Stimulated activated CD4-positive, alpha-beta T cell treated with anti-CD3 and anti-CD28 coated beads, Interleukin-2, amount 100 ng/mL, for 4 hours (primary cell): Measurements from ENCODE around the gene GRAMD1A.
A peak's percentile ranks its signal among the peaks of the same experiment; 100 is the strongest.
"Not testable (repeated sequence)": the region's sequence is repeated elsewhere in the genome, so short reads cannot be mapped to it uniquely, and the experiment has no call there.

Experiments used
- DNase-seq: peaks from one replicate; pipeline ENCODE4 v3.0.0-alpha.2; 2020; ENCODE audit warnings: low read depth

GRAMD1A gene

GRCh38 chr19:35004517-35005255 lies 4.6 kb downstream of the GRAMD1A start:
- no peak for DNase-seq

- DNase-seq: no peak
Observed at GRCh38 chr19:35005256-35005977, 5.3 kb downstream of the GRAMD1A start.

DNA sequence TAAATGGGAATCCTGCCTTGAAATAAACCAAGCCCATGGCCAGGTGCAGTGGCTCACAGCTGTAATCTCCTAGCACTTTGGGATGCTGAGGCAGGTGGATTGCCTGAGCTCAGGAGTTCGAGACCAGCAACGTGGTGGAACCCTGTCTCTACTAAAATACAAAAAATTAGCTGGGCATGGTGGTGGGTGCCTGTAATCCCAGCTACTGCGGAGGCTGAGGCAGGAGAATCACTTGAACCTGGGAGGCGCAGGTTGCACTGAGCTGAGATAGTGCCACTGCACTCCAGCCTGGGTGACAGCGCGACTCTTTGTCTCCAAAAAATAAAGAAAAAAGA lies 5.9 kb downstream of the GRAMD1A start:
- not testable (repeated sequence) for DNase-seq

GRCh38 chr19:35006342-35006998 lies 6.3 kb downstream of the GRAMD1A start:
- DNase-seq: no peak

- DNase-seq: no peak
Observed at GRCh38 chr19:35006999-35007365, 6.9 kb downstream of the GRAMD1A start.

- not testable (repeated sequence) for DNase-seq
Observed at GRCh38 chr19:35007427-35007826, 7.3 kb downstream of the GRAMD1A start.

DNA sequence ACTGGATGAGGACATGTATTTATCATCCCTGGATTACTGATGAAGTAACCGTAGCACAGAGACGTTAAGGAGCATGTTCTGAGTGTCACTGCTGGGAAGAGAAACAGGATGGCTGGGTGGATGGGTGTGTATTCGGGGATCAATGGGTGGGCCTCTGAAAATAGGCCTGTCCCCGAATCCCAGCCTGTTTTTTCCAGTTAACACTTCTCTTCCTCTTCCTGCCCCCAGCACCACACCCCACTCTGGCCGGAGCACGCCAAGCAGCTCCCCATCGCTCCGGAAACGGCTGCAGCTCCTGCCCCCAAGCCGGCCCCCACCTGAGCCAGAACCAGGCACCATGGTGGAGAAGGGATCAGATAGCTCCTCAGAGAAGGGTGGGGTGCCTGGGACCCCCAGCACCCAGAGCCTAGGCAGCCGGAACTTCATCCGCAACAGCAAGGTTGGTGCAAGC lies 8.8 kb downstream of the GRAMD1A start:
- DNase-seq: no peak

DNA sequence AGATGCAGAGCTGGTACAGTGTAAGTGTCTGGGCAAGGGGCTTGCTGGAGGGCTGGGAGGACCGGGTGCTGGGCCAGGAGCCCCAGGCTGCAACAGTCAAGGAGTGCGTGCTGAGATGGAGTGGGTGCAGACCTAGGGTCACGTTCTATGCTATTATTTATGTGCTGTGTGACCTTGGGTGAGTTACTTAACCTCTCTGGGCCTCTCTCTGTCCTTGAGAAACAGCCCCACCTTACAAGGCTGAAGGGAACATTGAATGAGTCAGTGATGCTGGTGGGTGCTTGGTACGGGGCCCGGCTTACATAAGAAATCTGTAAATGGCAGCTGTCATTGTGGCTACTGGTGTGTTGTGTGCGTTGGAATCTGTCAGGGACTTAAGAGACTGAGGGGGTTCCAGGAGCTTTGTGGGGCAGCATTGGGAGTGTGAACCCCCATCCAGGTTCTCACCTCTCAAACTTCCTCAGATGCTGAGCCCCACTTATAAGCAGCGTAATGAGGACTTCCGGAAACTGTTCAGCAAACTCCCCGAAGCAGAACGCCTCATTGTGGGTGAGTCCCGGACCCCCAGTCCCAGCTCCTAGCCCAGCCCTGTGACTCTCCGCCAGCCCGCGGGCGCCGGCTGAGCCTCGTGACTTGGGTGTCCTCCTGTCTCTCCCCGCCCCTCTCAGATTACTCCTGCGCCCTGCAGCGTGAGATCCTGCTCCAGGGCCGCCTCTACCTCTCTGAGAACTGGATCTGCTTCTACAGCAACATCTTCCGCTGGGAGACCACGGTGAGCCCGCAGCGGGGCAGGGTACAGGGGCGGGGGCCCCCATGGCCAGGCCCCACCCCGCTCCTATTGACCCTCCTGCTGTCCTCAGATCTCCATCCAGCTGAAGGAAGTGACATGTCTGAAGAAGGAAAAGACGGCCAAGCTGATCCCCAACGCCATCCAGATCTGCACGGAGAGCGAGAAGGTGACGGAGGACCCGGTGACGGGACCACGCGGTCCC lies 9.6 kb downstream of the GRAMD1A start:
- DNase-seq: no peak

DNA sequence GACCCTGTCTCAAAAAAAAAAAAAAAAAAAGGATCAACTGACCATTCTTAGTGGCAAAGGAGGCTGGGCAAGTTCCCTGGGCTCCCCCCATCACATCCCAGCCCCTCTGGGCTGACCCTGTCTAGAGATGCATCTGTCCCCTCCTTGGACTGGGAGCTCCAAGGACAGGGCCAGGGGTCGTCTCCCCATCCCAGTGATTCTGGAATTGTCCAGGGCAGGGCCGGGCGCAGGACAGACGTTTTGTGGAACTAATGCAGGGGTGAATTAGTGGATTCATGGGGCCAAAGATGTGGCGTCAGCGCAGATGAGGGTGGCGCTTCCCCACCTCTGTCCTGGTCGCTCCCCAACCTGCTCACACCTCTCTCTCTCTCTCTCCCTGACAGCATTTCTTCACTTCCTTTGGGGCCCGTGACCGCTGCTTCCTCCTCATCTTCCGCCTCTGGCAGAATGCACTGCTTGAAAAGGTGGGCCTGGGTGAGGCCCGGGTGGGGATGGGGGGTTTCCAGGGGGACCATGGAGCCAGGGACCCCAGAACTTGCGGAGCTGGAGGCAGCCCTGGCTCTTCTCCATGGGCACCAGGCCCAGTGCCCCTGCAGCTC lies 11.1 kb downstream of the GRAMD1A start:
- no peak for DNase-seq

DNA sequence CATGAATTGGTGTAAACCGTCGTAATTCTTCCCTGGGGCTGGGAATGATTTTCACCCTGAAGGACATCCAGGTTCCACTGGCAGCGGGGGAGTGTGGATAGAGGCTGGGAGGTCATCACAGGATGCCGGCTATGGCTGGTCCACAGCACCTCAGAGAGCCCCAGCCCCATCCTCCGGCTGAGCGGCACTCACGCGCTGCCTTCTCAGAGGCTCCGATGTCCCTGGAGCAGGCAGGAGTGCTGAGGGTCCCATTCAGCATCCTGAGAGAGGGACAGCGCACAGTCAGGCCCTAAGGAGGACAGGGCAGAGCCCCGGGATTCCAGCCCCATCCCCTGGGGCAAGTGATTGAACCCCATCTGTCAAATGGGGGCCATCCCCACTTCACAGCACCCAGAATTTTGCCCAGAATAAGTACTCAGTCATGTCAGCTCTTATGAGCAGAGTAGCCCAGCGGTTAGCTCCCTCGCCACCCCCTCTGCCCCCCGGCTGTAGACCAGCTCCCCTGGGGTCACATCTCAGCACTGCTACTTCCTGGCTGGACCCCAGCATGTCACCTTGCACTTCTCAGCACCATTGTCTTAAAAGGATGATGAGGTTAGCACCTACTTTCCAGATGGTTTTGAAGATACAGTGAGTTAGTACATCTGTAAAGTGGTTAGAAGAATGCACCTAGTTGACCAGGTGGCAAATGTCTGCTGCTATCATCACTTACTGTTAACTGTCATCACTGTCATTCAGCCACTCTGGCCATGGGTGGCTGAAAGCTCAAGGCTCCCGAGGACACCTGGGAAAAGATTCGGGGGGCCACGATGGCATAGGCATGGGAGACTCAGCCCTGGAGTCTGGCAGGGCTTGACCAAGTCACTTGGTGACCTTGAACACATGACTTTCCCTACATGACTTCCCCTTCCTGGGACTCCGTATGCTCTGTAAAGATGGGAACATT lies 11.9 kb downstream of the GRAMD1A start:
- DNase-seq: no peak

GRCh38 chr19:35013041-35013819 lies 13.1 kb downstream of the GRAMD1A start:
- DNase-seq: peak; percentile 62

- no peak for DNase-seq
Observed at GRCh38 chr19:35013820-35014754, 14.0 kb downstream of the GRAMD1A start.

GRCh38 chr19:35014774-35015173 lies 14.7 kb downstream of the GRAMD1A start:
- not testable (repeated sequence) for DNase-seq

DNA sequence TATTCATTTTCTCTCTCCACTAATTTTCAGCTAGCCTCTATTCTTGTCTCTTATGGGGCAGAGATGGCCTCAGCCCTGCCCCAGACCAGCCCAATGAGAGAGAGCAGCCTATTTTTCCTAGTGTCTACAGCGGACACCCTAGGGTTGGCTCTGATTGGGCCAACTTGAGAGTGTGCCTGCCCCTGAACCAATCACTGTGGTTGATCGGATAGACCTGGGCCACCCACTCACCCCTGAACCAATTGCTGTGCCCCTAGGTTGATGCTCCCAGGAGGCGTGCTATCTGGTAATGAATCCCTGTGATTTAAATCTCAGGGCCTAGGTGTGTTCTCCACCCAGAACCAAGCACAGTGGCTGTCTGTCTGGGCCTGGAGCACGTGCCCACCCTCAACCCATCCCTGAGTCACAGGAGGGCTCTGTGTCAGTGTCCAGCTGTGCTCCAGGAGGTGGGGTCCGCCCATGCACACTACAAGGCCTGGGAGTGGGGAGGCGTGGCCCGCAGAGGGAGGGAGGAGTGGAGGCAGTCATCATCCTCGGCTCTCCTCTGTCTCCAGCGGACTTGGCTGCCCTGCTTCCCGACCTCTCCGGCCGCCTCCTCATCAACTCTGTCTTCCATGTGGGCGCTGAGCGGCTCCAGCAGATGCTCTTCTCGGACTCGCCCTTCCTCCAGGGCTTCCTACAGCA lies 15.3 kb downstream of the GRAMD1A start:
- DNase-seq: no peak

- DNase-seq: no peak
Observed at GRCh38 chr19:35015954-35016351, 15.8 kb downstream of the GRAMD1A start.

GRCh38 chr19:35017507-35017906 lies 17.4 kb downstream of the GRAMD1A start:
- DNase-seq: no peak

- no peak for DNase-seq
Observed at GRCh38 chr19:35018379-35018778, 18.3 kb downstream of the GRAMD1A start.

DNA sequence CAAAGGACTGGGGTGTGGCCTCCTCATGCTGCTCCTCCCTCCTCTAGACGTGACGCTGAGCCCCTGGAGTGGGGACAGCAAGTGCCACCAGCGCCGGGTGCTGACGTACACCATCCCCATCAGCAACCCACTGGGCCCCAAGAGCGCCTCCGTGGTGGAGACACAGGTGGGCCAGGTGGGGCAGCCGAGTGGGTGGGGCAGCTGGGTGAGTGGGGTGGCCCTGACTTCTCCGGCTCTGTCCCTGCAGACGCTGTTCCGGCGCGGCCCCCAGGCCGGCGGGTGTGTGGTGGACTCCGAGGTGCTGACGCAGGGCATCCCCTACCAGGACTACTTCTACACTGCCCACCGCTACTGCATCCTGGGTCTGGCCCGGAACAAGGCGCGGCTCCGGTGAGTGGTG lies 19.0 kb downstream of the GRAMD1A start:
- no peak for DNase-seq
